ENCODE data around the gene RRP9. TPM values are rescaled to one million over a fixed set of nuclear protein-coding genes. Genes with fewer than 3 reads are reported as not detected.

RRP9 gene
- total and polyA plus RNA-seq, 10 donors, result 9.5 to 26.6 (median 14.1) TPM

GRCh38 chr3:51943451-51944391 lies 2.0 kb upstream of the RRP9 start:
- Histone ChIP-seq H3K4me3 (peak overlapping the region in 4 of 8 donors; percentile 73 to 94 (median 83)), H3K27ac (peak overlapping the region in 6 of 8 donors; percentile 89 to 94 (median 92))
- TF ChIP-seq POLR2A (IDR thresholded peaks at IDR 0.05) (no peak), POLR2AphosphoS5 (IDR thresholded peaks at IDR 0.05) (no peak)
- TF ChIP-seq, protein P1, sequence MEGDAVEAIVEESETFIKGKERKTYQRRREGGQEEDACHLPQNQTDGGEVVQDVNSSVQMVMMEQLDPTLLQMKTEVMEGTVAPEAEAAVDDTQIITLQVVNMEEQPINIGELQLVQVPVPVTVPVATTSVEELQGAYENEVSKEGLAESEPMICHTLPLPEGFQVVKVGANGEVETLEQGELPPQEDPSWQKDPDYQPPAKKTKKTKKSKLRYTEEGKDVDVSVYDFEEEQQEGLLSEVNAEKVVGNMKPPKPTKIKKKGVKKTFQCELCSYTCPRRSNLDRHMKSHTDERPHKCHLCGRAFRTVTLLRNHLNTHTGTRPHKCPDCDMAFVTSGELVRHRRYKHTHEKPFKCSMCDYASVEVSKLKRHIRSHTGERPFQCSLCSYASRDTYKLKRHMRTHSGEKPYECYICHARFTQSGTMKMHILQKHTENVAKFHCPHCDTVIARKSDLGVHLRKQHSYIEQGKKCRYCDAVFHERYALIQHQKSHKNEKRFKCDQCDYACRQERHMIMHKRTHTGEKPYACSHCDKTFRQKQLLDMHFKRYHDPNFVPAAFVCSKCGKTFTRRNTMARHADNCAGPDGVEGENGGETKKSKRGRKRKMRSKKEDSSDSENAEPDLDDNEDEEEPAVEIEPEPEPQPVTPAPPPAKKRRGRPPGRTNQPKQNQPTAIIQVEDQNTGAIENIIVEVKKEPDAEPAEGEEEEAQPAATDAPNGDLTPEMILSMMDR (IDR thresholded peaks at IDR 0.05 in 8 of 11, conservative IDR thresholded peaks at IDR 0.05 in 3 of 11), result no peak

GRCh38 chr3:51942603-51943450 lies 1.1 kb upstream of the RRP9 start:
- H3K9me3 ChIP-seq, result no peaks in the 10 kb centered on the region

More at GRCh38 chr3:51943451-51944391, 2.0 kb upstream of the RRP9 start:
- H3K4me1 ChIP-seq, result peaks cover 15 to 44% (median 32%) of the 10 kb centered on the region in 6 donors
- intact Hi-C loops (cut with DNase I; ENCODE audit: low total_unique reads), result loop anchor here (10.0 kb wide), 1 partner anchor 51 kb away; the partner anchor contains the start of gene RPL29
- WGBS, 5 donors, result 86 to 94% (median 89%) methylated on average over 19 to 21 of the region's 21 CpGs
- no peaks in the 10 kb centered on the region for H3K9me3 ChIP-seq
- H3K36me3 ChIP-seq, result peaks cover 0 to 48% (median 9%) of the 10 kb centered on the region in 6 donors
- peak; percentile 77 for DNase-seq
- H3K27me3 ChIP-seq (replicated peaks in 1 of 7), result no peaks in the 10 kb centered on the region

DNA sequence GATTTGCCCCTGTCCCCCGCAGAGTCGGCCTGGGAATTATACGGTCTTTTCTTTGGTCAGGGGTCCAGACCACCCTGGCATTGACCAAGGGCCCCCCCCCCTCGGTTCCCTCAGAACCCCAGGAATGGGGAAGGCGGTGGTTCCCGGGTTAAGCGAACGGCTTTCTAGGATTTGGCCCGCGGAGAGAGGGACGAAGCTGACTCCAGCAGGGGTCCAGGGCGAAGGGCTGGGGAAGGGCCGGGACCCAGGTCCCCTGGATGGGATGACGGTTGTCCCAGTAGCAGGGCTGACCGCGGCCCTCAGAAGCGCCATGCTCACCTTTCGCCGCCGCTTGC lies 274 bp downstream of the RRP9 start:
- DNase-seq, result no peak
- peaks cover 15 to 44% (median 32%) of the 10 kb centered on the region in 6 donors for H3K4me1 ChIP-seq
- H3K4me3 ChIP-seq, result peak overlapping the region; percentile 71 to 95 (median 82)
- no peaks in the 10 kb centered on the region for H3K27me3 ChIP-seq (replicated peaks in 1 of 7)
- no peaks in the 10 kb centered on the region for H3K9me3 ChIP-seq
- TF ChIP-seq, protein P1 (IDR thresholded peaks at IDR 0.05 in 8 of 11, conservative IDR thresholded peaks at IDR 0.05 in 3 of 11), result no peak
- TF ChIP-seq POLR2AphosphoS5 (IDR thresholded peaks at IDR 0.05), result no peak
- no peak for TF ChIP-seq POLR2A (IDR thresholded peaks at IDR 0.05)
- peak overlapping the region in 7 of 8 donors; percentile 58 to 94 (median 90) for H3K27ac ChIP-seq
- intact Hi-C loops (cut with DNase I; ENCODE audit: low total_unique reads), result loop anchor here (10.0 kb wide), 1 partner anchor 53 kb away; the partner anchor contains the start of gene RPL29
- peaks cover 5 to 54% (median 30%) of the 10 kb centered on the region in 6 donors for H3K36me3 ChIP-seq
- WGBS, 5 donors, result 0 to 1% (median 0%) methylated on average over 4 to 20 of the region's 20 CpGs

More at GRCh38 chr3:51942603-51943450, 1.1 kb upstream of the RRP9 start:
- peak; percentile 89 for DNase-seq
- TF ChIP-seq, protein P1 (IDR thresholded peaks at IDR 0.05 in 8 of 11, conservative IDR thresholded peaks at IDR 0.05 in 3 of 11), result no peak
- TF ChIP-seq POLR2A (IDR thresholded peaks at IDR 0.05), result no peak
- TF ChIP-seq POLR2AphosphoS5 (IDR thresholded peaks at IDR 0.05), result peak; percentile 52 to 64 (median 55)
- H3K4me3 ChIP-seq, result peak overlapping the region; percentile 33 to 94 (median 79)
- H3K27ac ChIP-seq, result peak overlapping the region; percentile 82 to 94 (median 90)
- H3K36me3 ChIP-seq, result peaks cover 0 to 49% (median 16%) of the 10 kb centered on the region in 6 donors
- WGBS, 5 donors, result 40 to 58% (median 46%) methylated on average over 14 to 17 of the region's 17 CpGs
- H3K4me1 ChIP-seq, result peaks cover 15 to 44% (median 32%) of the 10 kb centered on the region in 6 donors
- intact Hi-C loops (cut with DNase I; ENCODE audit: low total_unique reads), result loop anchor here (10.0 kb wide), 1 partner anchor 52 kb away; the partner anchor contains the start of gene RPL29
- H3K27me3 ChIP-seq (replicated peaks in 1 of 7), result no peaks in the 10 kb centered on the region
